SK-N-SH treated with all-trans-retinoic acid at 6 μM for 48 hours (cell line): ENCODE measurements around the gene TSPAN18.
"Not testable (repeated sequence)": the region's sequence is repeated elsewhere in the genome, so short reads cannot be mapped to it uniquely, and the experiment has no call there.

Experiments
- ATAC-seq: fragments of 200-7000 bp; cut with Tn5 transposase; 3 replicates; pipeline ENCODE4 v1.9.1; 2020; ENCODE audit warnings: mild to moderate bottlenecking, moderate library complexity
- ARNTL ChIP-seq: fragments of 450-650 bp; formaldehyde crosslinking; IDR thresholded peaks from 2 replicates; pipeline ENCODE4 v1.5.0; 2020; ENCODE audit warnings: low read depth, mild to moderate bottlenecking, moderate library complexity, borderline replicate concordance
- BACH2 ChIP-seq: fragments of 250-450 bp; sonication (Bioruptor Pico); IDR thresholded peaks from 2 replicates; pipeline ENCODE4 v1.9.0; 2021; ENCODE audit warnings: mild to moderate bottlenecking, borderline replicate concordance
- CSRNP3 ChIP-seq: fragments of 250-450 bp; sonication (Bioruptor Pico); IDR thresholded peaks from 2 replicates; pipeline ENCODE4 v1.5.1; 2021; ENCODE audit warnings: mild to moderate bottlenecking, moderate library complexity
- ESRRG ChIP-seq: fragments of 250-450 bp; sonication (Bioruptor Pico); IDR thresholded peaks from 2 replicates; pipeline ENCODE4 v1.6.1; 2021; ENCODE audit warnings: mild to moderate bottlenecking
- GLIS3 ChIP-seq: fragments of 250-450 bp; sonication (Bioruptor Pico); IDR thresholded peaks from 2 replicates; pipeline ENCODE4 v1.5.0; 2020; ENCODE audit warnings: mild to moderate bottlenecking, moderate library complexity
- ISL1 ChIP-seq: fragments of 250-450 bp; sonication (Bioruptor Pico); IDR thresholded peaks from 2 replicates; pipeline ENCODE4 v2.1.2; 2022; ENCODE audit warnings: mild to moderate bottlenecking, moderate library complexity
- OSR1 ChIP-seq: fragments of 250-450 bp; sonication (Bioruptor Pico); IDR thresholded peaks from 2 replicates; pipeline ENCODE4 v1.8.0; 2022; ENCODE audit warnings: moderate library complexity, mild to moderate bottlenecking, inconsistent platforms
- PPARA ChIP-seq: fragments of 250-450 bp; sonication (Bioruptor Pico); IDR thresholded peaks from 2 replicates; pipeline ENCODE4 v1.5.0; 2020; ENCODE audit warnings: mild to moderate bottlenecking, borderline replicate concordance
- SNAI2 ChIP-seq: fragments of 250-450 bp; sonication (Bioruptor Pico); IDR thresholded peaks from 2 replicates; pipeline ENCODE4 v1.5.0; 2020; ENCODE audit warnings: mild to moderate bottlenecking, moderate library complexity
- TCF4 ChIP-seq: fragments of 250-450 bp; sonication (Bioruptor Pico); IDR thresholded peaks from 2 replicates; pipeline ENCODE4 v1.8.0; 2021; ENCODE audit warnings: mild to moderate bottlenecking, moderate library complexity, borderline replicate concordance
- TOX ChIP-seq: fragments of 250-450 bp; sonication (Bioruptor Pico); IDR thresholded peaks from 2 replicates; pipeline ENCODE4 v1.8.0; 2021; ENCODE audit warnings: mild to moderate bottlenecking, moderate library complexity, borderline replicate concordance
- ZFP3 ChIP-seq: fragments of 250-450 bp; sonication (Bioruptor Pico); IDR thresholded peaks from 2 replicates; pipeline ENCODE4 v1.5.0; 2020; ENCODE audit warnings: mild to moderate bottlenecking, moderate library complexity
- ZFP30 ChIP-seq: fragments of 450-650 bp; formaldehyde crosslinking; IDR thresholded peaks from 2 replicates; pipeline ENCODE4 v1.5.0; 2022; ENCODE audit warnings: mild to moderate bottlenecking, moderate library complexity
- ZNF565 ChIP-seq: fragments of 450-650 bp; formaldehyde crosslinking; conservative IDR thresholded peaks from 2 replicates; pipeline ENCODE4 v1.5.0; 2020; ENCODE audit warnings: low read depth, mild to moderate bottlenecking, moderate library complexity
- TF ChIP-seq, protein P1 (sequence below): fragments of 250-450 bp; sonication (Bioruptor Pico); IDR thresholded peaks from 2 replicates; pipeline ENCODE4 v1.8.0; 2020; ENCODE audit warnings: mild to moderate bottlenecking, moderate library complexity, borderline replicate concordance
- TF ChIP-seq, protein P2 (sequence below): fragments of 250-450 bp; sonication (Bioruptor Pico); IDR thresholded peaks from 2 replicates; pipeline ENCODE4 v1.5.0; 2020; ENCODE audit warnings: mild to moderate bottlenecking, moderate library complexity
- TF ChIP-seq, protein P3 (sequence below): fragments of 250-450 bp; sonication (Bioruptor Pico); IDR thresholded peaks from 2 replicates; pipeline ENCODE4 v1.8.0; 2021; ENCODE audit warnings: low read depth, mild to moderate bottlenecking, moderate library complexity, borderline replicate concordance

The TSPAN18 gene

GRCh38 chr11:44870181-44870580 is 143.4 kb downstream of the TSPAN18 start:
- TF ChIP-seq ZFP30 (no peak), ISL1 (CRISPR knock-in tag) (no peak), SNAI2 (no peak), CSRNP3 (CRISPR knock-in tag) (no peak), BACH2 (CRISPR knock-in tag) (no peak), GLIS3 (CRISPR knock-in tag) (no peak), ZFP3 (CRISPR knock-in tag) (no peak), PPARA (CRISPR knock-in tag) (no peak)
- TF ChIP-seq, protein P1, sequence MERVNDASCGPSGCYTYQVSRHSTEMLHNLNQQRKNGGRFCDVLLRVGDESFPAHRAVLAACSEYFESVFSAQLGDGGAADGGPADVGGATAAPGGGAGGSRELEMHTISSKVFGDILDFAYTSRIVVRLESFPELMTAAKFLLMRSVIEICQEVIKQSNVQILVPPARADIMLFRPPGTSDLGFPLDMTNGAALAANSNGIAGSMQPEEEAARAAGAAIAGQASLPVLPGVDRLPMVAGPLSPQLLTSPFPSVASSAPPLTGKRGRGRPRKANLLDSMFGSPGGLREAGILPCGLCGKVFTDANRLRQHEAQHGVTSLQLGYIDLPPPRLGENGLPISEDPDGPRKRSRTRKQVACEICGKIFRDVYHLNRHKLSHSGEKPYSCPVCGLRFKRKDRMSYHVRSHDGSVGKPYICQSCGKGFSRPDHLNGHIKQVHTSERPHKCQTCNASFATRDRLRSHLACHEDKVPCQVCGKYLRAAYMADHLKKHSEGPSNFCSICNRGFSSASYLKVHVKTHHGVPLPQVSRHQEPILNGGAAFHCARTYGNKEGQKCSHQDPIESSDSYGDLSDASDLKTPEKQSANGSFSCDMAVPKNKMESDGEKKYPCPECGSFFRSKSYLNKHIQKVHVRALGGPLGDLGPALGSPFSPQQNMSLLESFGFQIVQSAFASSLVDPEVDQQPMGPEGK (CRISPR knock-in tag): no peak
- peak; percentile 56 for ATAC-seq

DNA sequence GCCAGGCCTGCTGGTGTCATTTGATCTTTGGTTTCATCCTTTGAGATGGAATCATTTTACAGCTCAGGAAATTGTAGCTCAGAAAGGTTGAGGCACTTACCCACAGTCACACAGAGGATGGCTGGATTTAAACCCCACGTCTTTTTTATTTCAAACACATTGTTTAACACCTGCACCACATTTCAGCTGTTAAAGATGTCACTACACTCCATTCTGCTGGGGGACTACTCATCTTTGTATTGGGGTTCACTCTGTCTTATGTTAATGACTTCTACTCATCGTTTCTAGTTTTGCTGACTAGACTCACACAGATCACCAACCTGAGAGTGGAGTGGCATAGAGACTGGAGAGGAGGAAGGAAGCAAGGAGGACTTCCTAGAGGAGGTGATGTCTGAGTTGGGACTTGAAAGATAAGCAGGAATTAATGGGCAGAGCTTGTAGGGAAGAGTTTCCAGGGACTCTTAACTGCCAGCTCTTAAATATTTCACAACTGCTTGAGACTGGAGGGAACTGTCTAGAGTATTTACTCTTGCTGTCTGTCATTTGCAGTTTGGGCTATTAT is 143.9 kb downstream of the TSPAN18 start:
- no peak for TF ChIP-seq ESRRG
- TF ChIP-seq ZNF565 (CRISPR knock-in tag): no peak
- no peak for TF ChIP-seq OSR1 (CRISPR knock-in tag)
- TF ChIP-seq, protein P2, sequence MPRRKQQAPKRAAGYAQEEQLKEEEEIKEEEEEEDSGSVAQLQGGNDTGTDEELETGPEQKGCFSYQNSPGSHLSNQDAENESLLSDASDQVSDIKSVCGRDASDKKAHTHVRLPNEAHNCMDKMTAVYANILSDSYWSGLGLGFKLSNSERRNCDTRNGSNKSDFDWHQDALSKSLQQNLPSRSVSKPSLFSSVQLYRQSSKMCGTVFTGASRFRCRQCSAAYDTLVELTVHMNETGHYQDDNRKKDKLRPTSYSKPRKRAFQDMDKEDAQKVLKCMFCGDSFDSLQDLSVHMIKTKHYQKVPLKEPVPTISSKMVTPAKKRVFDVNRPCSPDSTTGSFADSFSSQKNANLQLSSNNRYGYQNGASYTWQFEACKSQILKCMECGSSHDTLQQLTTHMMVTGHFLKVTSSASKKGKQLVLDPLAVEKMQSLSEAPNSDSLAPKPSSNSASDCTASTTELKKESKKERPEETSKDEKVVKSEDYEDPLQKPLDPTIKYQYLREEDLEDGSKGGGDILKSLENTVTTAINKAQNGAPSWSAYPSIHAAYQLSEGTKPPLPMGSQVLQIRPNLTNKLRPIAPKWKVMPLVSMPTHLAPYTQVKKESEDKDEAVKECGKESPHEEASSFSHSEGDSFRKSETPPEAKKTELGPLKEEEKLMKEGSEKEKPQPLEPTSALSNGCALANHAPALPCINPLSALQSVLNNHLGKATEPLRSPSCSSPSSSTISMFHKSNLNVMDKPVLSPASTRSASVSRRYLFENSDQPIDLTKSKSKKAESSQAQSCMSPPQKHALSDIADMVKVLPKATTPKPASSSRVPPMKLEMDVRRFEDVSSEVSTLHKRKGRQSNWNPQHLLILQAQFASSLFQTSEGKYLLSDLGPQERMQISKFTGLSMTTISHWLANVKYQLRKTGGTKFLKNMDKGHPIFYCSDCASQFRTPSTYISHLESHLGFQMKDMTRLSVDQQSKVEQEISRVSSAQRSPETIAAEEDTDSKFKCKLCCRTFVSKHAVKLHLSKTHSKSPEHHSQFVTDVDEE (CRISPR knock-in tag): no peak
- no peak for TF ChIP-seq ARNTL
- TF ChIP-seq, protein P3, sequence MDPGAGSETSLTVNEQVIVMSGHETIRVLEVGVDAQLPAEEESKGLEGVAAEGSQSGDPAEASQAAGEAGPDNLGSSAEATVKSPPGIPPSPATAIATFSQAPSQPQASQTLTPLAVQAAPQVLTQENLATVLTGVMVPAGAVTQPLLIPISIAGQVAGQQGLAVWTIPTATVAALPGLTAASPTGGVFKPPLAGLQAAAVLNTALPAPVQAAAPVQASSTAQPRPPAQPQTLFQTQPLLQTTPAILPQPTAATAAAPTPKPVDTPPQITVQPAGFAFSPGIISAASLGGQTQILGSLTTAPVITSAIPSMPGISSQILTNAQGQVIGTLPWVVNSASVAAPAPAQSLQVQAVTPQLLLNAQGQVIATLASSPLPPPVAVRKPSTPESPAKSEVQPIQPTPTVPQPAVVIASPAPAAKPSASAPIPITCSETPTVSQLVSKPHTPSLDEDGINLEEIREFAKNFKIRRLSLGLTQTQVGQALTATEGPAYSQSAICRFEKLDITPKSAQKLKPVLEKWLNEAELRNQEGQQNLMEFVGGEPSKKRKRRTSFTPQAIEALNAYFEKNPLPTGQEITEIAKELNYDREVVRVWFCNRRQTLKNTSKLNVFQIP (CRISPR knock-in tag): no peak
- TF ChIP-seq, protein P1 (CRISPR knock-in tag): no peak
- no peak for TF ChIP-seq TOX (CRISPR knock-in tag)
- TF ChIP-seq BACH2 (CRISPR knock-in tag): no peak
- TF ChIP-seq CSRNP3 (CRISPR knock-in tag): no peak
- no peak for TF ChIP-seq PPARA (CRISPR knock-in tag)
- no peak for TF ChIP-seq ISL1 (CRISPR knock-in tag)
- no peak for TF ChIP-seq TCF4 (CRISPR knock-in tag)
- no peak; the same call in 2 of the 3 replicates for ATAC-seq

DNA sequence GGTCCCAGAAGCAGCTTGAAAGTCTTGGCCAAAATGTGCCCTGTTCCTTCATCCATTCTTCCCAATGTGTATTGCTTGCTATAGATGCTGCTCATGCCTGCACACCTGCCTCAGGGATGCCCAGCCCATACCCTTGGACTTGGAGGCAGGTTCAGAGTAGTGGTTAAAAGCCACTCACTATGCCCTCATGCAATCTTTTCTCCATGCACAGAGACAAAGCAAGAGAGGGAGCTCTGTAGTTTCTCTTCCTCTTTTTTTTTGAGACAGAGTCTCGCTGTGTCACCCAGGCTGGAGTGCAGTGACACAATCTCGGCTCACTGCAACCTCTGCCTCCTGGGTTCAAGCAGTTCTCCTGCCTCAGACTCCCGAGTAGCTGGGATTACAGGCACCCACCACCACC is 144.9 kb downstream of the TSPAN18 start:
- ATAC-seq: not testable (repeated sequence)
